Endothelial cell (in vitro differentiated cells): ENCODE results near the gene OAF. TPM values are rescaled to one million over a fixed set of nuclear protein-coding genes. Genes with fewer than 3 reads are reported as not detected.

Experiments
- DNase-seq: peaks from one replicate; pipeline ENCODE4 v3.0.0; 2021; ENCODE audit warnings: low spot score
- H3K27ac Mint-ChIP-seq: one replicate; pipeline ENCODE4 v1.8.0; 2021; ENCODE audit warnings: mixed read lengths, inconsistent platforms; ENCODE audit not compliant: unreplicated experiment
- H3K27me3 Mint-ChIP-seq: one replicate; pipeline ENCODE4 v1.8.0; 2021; ENCODE audit warnings: mild to moderate bottlenecking, moderate library complexity, mixed read lengths, inconsistent platforms; ENCODE audit not compliant: unreplicated experiment
- H3K36me3 Mint-ChIP-seq: one replicate; pipeline ENCODE4 v1.8.0; 2021; ENCODE audit warnings: mild to moderate bottlenecking, low read depth, mixed read lengths, inconsistent platforms; ENCODE audit not compliant: unreplicated experiment
- H3K4me1 Mint-ChIP-seq: one replicate; pipeline ENCODE4 v1.8.0; 2021; ENCODE audit warnings: mild to moderate bottlenecking, mixed read lengths, inconsistent platforms; ENCODE audit not compliant: unreplicated experiment
- H3K4me3 Mint-ChIP-seq: one replicate; pipeline ENCODE4 v1.8.0; 2021; ENCODE audit warnings: mild to moderate bottlenecking, mixed read lengths, inconsistent platforms; ENCODE audit not compliant: unreplicated experiment
- H3K9me3 Mint-ChIP-seq: one replicate; pipeline ENCODE4 v1.8.0; 2021; ENCODE audit warnings: mixed read lengths, inconsistent platforms; ENCODE audit not compliant: unreplicated experiment
- total RNA-seq: library from RNA; stranded (reverse); fragmentation: NEBNext Ultra II Directional; extraction: Animal tissue kit (Norgen Biotek cat#: 25700); gene quantifications from one replicate; pipeline ENCODE4 v1.2.1, GENCODE V29; 2021; ENCODE audit not compliant: unreplicated experiment
- TF ChIP-seq, protein P1 (sequence below): fragments of 200-600 bp; sonication (generic); IDR thresholded peaks from one replicate; pipeline ENCODE4 v1.5.0; 2021; ENCODE audit warnings: antibody characterized with exemption; ENCODE audit not compliant: unreplicated experiment

Gene OAF
- total RNA-seq, 1 donor from 2014 or later = 15.5 TPM

DNA sequence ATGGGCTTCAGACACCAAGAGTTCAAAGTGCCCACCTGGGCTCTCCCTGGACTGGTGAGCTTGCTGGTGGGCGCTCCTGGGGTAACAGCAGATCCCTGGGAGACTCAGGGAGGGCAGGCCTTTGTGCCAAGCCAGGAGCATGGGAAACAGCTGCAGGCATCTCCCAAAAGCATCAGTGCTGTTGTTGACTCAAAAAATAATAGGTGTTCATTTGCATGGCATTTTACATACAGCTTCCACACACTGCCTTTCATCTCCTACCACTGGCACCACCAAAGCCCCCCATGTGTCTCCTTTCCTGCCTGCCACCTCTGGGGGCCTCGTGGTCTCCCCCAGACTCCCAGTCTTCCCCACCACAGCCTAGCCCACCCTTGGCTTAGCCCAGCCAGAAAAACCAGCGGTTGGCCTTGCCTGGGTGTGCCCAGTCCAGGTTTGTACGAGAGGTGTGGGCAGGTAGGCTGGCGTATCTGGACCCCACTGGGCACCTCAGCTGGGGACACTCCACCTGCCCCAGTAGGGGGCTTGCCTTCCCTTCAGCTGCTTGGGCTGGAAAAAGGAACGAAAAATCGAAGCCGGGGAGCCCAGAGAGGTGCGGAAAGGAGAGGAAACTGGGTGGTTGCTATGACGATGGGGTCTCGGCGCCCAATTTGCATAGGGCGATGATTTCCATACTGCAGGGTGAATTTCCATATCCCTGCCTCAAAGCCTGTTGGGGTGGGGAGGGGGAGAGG, 44.1 kb downstream of the OAF start:
- peaks cover 3% of the 10 kb centered on the region for H3K4me1 Mint-ChIP-seq
- no peak for DNase-seq
- H3K27me3 Mint-ChIP-seq = peaks cover 6% of the 10 kb centered on the region
- no peaks in the 10 kb centered on the region for H3K9me3 Mint-ChIP-seq
- no peaks in the 10 kb centered on the region for H3K36me3 Mint-ChIP-seq
- TF ChIP-seq, protein P1, sequence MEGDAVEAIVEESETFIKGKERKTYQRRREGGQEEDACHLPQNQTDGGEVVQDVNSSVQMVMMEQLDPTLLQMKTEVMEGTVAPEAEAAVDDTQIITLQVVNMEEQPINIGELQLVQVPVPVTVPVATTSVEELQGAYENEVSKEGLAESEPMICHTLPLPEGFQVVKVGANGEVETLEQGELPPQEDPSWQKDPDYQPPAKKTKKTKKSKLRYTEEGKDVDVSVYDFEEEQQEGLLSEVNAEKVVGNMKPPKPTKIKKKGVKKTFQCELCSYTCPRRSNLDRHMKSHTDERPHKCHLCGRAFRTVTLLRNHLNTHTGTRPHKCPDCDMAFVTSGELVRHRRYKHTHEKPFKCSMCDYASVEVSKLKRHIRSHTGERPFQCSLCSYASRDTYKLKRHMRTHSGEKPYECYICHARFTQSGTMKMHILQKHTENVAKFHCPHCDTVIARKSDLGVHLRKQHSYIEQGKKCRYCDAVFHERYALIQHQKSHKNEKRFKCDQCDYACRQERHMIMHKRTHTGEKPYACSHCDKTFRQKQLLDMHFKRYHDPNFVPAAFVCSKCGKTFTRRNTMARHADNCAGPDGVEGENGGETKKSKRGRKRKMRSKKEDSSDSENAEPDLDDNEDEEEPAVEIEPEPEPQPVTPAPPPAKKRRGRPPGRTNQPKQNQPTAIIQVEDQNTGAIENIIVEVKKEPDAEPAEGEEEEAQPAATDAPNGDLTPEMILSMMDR = no peak
- no peak overlapping the region for H3K27ac Mint-ChIP-seq
- no peak overlapping the region for H3K4me3 Mint-ChIP-seq

DNA sequence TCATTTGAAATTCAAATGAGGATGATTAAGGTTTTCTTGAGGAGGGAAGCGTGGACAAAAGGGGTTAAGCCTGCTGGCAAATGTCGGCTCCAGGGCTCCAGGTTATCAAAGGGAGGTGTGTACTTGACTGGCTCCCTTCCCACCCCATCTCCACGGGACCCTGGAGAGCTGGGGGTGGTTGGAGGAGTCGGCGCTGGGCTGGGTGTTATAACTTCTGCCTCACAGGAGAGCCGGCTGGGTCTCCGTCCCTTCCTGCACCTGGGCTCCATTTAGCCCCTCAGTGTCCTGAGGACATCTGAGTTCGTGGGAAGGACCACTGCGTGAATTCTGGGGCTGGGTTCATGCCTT, 44.7 kb downstream of the OAF start:
- no peak for DNase-seq
- Mint-ChIP-seq H3K27me3 (peaks cover 6% of the 10 kb centered on the region), H3K9me3 (no peaks in the 10 kb centered on the region), H3K4me3 (no peak overlapping the region), H3K27ac (no peak overlapping the region), H3K4me1 (peaks cover 3% of the 10 kb centered on the region), H3K36me3 (no peaks in the 10 kb centered on the region)
- TF ChIP-seq, protein P1 = no peak

DNA sequence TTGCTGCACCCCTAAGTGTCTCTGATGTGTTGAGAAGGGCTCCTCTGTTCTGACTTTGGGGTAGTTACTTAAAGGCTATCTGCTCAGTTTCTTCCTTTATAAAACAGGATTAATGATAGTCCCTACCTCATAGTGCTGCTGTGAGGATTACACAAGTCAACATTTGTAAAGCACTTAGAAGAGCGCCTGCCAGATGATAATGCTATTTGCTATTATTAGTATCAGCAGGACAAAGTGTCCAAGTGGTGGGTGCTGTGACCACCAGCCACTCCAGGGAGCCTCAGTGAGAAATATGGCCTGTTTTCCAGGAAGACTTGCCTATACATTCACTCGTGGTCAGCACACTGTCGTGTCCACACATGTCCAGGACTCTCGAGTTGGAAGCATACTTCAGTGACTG, 45.3 kb downstream of the OAF start:
- peaks cover 6% of the 10 kb centered on the region for H3K27me3 Mint-ChIP-seq
- H3K36me3 Mint-ChIP-seq = no peaks in the 10 kb centered on the region
- DNase-seq = no peak
- TF ChIP-seq, protein P1 = no peak
- no peak overlapping the region for H3K27ac Mint-ChIP-seq
- no peak overlapping the region for H3K4me3 Mint-ChIP-seq
- no peaks in the 10 kb centered on the region for H3K9me3 Mint-ChIP-seq
- peaks cover 3% of the 10 kb centered on the region for H3K4me1 Mint-ChIP-seq

GRCh38 chr11:120256779-120257178, 45.9 kb downstream of the OAF start:
- H3K9me3 Mint-ChIP-seq = no peaks in the 10 kb centered on the region
- no peak for DNase-seq
- H3K4me1 Mint-ChIP-seq = peaks cover 3% of the 10 kb centered on the region
- no peak overlapping the region for H3K4me3 Mint-ChIP-seq
- peaks cover 6% of the 10 kb centered on the region for H3K27me3 Mint-ChIP-seq
- no peak overlapping the region for H3K27ac Mint-ChIP-seq
- TF ChIP-seq, protein P1 = no peak
- H3K36me3 Mint-ChIP-seq = no peaks in the 10 kb centered on the region

GRCh38 chr11:120257346-120257745, 46.5 kb downstream of the OAF start:
- Mint-ChIP-seq H3K27ac (no peak overlapping the region), H3K27me3 (peaks cover 4% of the 10 kb centered on the region), H3K4me1 (peaks cover 3% of the 10 kb centered on the region), H3K36me3 (no peaks in the 10 kb centered on the region), H3K4me3 (no peak overlapping the region), H3K9me3 (no peaks in the 10 kb centered on the region)
- TF ChIP-seq, protein P1 = no peak
- no peak for DNase-seq
